T-helper 1 cell treated with Interleukin-12 subunit alpha and Interleukin-12 subunit beta and Interleukin-4 antibody, amounts not matched to agents 30 μg/mL and 1 μg/mL, for 36 hours (primary cell): ENCODE measurements around the gene FAM13A.
"Not testable (repeated sequence)": the region's sequence is repeated elsewhere in the genome, so short reads cannot be mapped to it uniquely, and the experiment has no call there.

Experiments used
- H3K27ac Mint-ChIP-seq: one replicate; pipeline ENCODE4 v1.8.0; 2021; ENCODE audit warnings: mild to moderate bottlenecking, mixed read lengths
- H3K27me3 Mint-ChIP-seq: one replicate; pipeline ENCODE4 v1.8.0; 2021; ENCODE audit warnings: low read depth, mixed read lengths
- H3K36me3 Mint-ChIP-seq: one replicate; pipeline ENCODE4 v1.8.0; 2021; ENCODE audit warnings: low read depth, mixed read lengths
- H3K4me1 Mint-ChIP-seq: one replicate; pipeline ENCODE4 v1.8.0; 2021; ENCODE audit warnings: low read depth, mixed read lengths
- H3K4me3 Mint-ChIP-seq: one replicate; pipeline ENCODE4 v1.8.0; 2021; ENCODE audit warnings: mild to moderate bottlenecking, moderate library complexity, mixed read lengths
- H3K9me3 Mint-ChIP-seq: one replicate; pipeline ENCODE4 v1.8.0; 2021; ENCODE audit warnings: mixed read lengths

FAM13A gene

DNA sequence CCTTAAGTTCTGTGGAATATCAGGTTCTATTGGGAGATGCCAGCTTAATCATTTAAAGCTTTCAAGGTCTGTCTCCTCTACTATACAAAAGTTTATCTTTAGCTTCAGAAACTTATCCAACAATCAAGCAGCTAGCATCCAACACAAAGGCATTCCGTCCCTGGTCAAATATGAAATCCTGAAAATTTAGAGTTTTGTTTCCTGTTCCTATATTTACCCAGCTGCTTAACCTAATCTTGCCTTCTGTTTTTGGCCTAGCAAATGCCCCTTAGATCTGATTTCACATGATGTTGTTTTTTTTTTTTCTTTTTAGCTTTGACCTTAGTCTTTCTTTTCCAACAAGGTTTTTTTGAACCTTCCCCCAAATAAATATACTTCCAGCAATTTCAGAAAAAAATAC lies 33.8 kb downstream of the FAM13A start:
- Mint-ChIP-seq H3K27ac (no peak overlapping the region), H3K4me3 (no peak overlapping the region), H3K36me3 (no peaks in the 10 kb centered on the region), H3K4me1 (peaks cover 1% of the 10 kb centered on the region), H3K27me3 (peaks cover 4% of the 10 kb centered on the region), H3K9me3 (no peaks in the 10 kb centered on the region)

DNA sequence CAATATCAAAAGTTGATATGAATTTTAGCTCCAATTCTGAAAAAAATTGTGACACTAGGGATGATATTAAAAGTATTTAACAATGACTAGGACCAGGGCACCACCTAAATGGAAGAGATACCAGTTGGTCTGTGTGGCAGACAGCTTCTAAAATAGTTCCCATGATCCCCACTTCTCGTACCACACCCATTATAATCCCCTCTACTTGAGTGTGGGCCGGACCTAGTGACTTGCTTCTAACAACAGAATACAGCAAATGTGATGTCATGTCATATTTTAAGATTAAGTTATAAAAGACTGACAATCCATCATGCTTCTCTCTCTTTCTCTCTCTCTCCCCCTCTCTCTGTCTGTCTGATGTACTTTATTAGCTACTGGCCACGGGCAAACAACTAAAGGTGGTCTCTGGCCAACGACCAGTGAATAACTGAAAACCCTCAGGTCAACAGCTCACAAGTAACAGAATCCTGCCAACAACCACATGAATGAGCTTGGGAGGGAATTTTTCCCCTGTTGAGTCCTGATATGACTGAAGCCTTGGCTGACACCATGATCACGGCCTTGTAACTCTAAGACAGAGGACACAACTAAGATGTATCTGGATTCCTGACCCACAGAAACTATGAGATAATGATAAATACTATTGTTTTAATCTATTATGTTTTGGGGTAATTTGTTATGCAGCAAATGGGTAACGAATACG lies 34.4 kb downstream of the FAM13A start:
- Mint-ChIP-seq H3K4me1 (peaks cover 1% of the 10 kb centered on the region), H3K27ac (no peak overlapping the region), H3K36me3 (no peaks in the 10 kb centered on the region), H3K9me3 (no peaks in the 10 kb centered on the region), H3K4me3 (no peak overlapping the region), H3K27me3 (peaks cover 2% of the 10 kb centered on the region)

DNA sequence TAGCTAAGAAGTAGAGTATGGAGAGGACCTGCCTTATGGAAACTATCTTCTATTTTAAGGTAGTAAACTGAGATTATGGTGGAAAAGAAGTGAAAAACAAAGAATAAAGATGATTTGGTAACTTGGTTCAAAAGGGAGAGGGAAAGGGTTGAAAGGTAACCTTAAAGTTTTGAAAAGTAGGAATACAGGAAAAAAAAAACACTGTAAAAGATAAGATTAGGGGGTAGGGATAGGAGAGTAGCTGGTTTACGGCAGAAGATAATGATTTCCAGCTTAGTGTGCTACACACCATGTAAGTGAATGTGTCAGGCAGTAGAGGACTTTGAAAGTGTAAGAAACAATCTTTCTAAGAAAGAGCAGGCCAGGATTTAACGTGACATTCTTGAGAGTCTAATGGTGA lies 35.3 kb downstream of the FAM13A start:
- Mint-ChIP-seq H3K27me3 (no peaks in the 10 kb centered on the region), H3K9me3 (no peaks in the 10 kb centered on the region), H3K4me1 (peaks cover 1% of the 10 kb centered on the region), H3K4me3 (no peak overlapping the region), H3K36me3 (no peaks in the 10 kb centered on the region), H3K27ac (no peak overlapping the region)

DNA sequence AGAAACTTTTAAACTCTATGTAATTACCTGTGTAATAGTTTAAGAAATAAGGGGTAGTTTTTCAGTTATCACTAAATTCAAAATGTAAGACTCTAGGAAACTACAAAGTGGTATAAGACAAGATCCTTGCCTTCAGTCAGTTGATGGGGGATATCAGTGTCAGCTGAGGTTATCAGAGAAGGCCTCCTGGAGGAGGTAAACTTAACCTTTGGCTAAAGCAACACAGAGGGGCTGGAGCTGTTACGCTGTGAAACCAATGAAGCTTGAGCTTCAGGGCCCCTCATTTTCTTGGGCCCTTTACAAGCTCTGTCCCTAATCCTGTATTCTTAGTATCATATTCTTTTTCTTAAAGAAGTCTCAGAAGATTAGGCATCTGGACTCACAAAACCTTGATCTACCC lies 35.9 kb downstream of the FAM13A start:
- H3K36me3 Mint-ChIP-seq, result no peaks in the 10 kb centered on the region
- no peak overlapping the region for H3K4me3 Mint-ChIP-seq
- H3K27me3 Mint-ChIP-seq, result no peaks in the 10 kb centered on the region
- H3K9me3 Mint-ChIP-seq, result no peaks in the 10 kb centered on the region
- no peak overlapping the region for H3K27ac Mint-ChIP-seq
- H3K4me1 Mint-ChIP-seq, result peaks cover 1% of the 10 kb centered on the region

DNA sequence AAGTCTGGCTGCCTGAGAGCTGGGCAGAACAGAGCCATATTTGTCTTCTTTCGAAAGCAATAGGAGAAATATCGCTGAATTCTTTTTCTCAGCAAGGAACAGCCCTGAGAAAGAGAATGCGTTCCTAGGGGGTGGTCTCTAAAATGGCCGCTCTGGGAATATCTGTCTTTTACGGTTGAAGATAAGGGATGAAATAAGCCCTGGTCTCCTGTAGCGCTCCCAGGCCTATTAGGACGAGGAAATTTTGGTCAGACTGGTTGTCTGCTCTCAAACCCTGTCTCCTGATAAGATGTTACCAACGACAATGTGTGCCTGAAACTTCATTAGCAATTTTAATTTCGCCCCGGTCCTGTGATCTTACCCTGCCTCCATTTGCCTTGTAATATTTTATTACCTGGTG lies 42.1 kb downstream of the FAM13A start:
- not testable (repeated sequence) for H3K36me3 Mint-ChIP-seq, H3K4me1 Mint-ChIP-seq, H3K27me3 Mint-ChIP-seq, H3K4me3 Mint-ChIP-seq, H3K27ac Mint-ChIP-seq
- H3K9me3 Mint-ChIP-seq, result peaks cover 11% of the 10 kb centered on the region

DNA sequence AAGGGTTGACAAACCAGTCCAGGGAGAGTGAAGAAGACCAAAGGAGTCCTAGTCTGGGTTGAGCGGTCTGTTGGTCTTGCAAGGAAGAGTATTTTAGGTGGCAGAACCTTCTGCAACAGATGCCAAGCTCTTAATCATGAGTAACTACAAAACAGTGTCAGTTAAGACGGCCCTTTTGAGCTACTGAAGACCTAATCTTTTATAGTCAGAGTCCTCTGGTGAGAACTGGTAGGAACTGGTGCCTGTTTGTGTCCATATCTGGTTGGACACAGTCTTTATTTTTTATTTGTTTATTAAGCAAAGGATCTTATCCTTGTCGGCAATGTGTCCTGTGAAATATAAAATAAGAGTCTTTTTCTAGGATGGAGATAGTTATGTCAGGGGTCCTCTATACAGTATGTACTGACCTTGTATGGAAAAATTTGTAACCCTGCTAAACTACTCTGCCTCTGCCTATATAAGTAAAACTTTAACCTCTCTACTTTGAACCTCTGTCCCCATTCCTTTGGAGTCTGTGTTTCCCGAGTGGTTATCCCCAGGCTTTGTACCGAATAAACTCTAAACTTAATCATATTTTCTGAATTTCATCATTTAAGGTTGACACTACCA lies 47.1 kb downstream of the FAM13A start:
- H3K4me3 Mint-ChIP-seq, result no peak overlapping the region
- H3K27me3 Mint-ChIP-seq, result no peaks in the 10 kb centered on the region
- H3K36me3 Mint-ChIP-seq, result no peaks in the 10 kb centered on the region
- H3K9me3 Mint-ChIP-seq, result peaks cover 10% of the 10 kb centered on the region
- H3K27ac Mint-ChIP-seq, result no peak overlapping the region
- no peaks in the 10 kb centered on the region for H3K4me1 Mint-ChIP-seq

DNA sequence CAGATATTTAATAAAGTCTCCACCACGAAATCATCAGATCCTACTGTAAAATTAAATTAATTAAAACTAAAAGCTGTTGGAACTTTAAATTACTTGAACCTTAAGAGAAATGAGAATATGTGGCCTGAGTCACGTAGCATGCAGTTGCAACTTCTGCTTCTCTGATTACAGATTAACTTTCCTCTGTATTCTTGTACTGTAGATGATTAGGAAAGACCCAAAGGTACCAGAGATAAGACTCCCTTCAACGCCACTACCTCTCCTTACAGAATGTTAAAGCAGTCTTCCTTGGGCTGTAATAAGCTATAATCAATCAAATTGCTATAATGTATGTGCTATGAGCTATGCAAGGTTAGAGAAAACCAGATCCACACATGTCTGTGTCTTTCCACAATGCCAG lies 47.9 kb downstream of the FAM13A start:
- no peaks in the 10 kb centered on the region for H3K4me1 Mint-ChIP-seq
- no peak overlapping the region for H3K27ac Mint-ChIP-seq
- H3K27me3 Mint-ChIP-seq, result no peaks in the 10 kb centered on the region
- H3K36me3 Mint-ChIP-seq, result no peaks in the 10 kb centered on the region
- no peak overlapping the region for H3K4me3 Mint-ChIP-seq
- peaks cover 5% of the 10 kb centered on the region for H3K9me3 Mint-ChIP-seq

DNA sequence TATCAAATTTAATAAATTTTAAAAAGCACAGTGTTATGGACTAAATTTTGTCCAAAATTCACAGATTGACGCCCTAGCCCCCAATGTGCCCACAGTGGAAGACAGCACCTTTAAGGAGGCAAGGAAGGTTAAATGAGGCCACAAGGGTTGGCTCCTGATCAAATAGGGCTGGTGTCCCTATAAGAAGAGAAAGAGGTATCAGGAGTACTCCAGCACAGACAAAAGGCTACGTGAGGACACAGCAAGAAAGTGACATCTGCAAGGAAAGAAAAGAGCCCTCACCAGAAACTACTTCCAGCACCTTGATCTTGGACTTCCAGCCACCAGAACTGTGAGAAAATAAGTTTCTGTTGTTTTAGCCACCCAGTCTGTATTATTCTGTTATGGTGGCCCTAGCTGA lies 48.8 kb downstream of the FAM13A start:
- peaks cover 5% of the 10 kb centered on the region for H3K9me3 Mint-ChIP-seq
- no peak overlapping the region for H3K27ac Mint-ChIP-seq
- H3K27me3 Mint-ChIP-seq, result no peaks in the 10 kb centered on the region
- H3K4me1 Mint-ChIP-seq, result no peaks in the 10 kb centered on the region
- H3K36me3 Mint-ChIP-seq, result no peaks in the 10 kb centered on the region
- H3K4me3 Mint-ChIP-seq, result no peak overlapping the region

DNA sequence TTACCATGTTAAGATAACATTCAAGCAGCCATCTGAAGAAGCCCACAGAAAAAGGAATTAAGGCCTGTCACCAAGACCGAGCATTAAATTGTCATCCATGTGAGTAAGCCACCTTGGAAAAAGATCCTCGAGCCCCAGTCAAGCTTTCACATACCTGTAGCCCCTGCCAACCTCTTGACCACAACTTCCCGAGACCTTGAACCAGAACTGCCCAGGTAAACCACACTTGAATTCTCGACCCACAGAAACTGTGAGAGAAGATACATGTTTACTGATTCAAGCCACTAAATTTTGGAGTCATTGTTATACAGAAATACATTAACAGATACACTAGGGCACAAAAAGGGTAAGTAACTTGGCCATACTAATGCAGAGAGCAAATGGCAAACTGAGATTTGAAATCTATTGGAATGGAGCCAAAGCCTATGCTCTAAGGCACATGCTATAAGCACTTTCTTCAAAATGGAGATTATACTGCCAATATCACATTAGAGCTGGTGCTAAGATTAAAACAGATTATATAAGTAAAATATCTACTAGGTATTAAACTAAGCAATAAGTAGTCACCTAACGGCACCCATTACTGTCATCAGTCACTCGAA lies 49.5 kb downstream of the FAM13A start:
- H3K27ac Mint-ChIP-seq, result no peak overlapping the region

DNA sequence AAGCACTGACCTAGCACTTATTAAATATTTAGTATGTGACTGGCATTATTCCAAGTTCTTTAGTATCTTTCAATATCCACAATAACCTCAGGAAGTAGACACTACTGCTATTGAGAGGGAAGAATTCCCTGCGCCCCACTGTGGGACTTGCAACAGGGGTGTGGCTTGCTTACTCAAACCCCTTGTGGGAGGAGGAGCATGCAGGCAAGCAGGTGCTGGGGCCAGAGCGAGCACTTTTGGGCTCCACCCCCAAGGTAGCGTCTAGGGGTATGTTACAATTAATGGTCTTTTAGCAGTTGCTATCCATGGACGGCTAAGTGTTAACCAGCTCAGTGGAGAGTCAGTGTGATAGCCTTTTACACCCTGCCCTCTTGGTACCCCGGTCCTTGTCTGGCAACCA lies 50.7 kb downstream of the FAM13A start:
- Mint-ChIP-seq H3K36me3 (no peaks in the 10 kb centered on the region), H3K27ac (no peak overlapping the region), H3K4me3 (no peak overlapping the region), H3K9me3 (peaks cover 5% of the 10 kb centered on the region), H3K4me1 (no peaks in the 10 kb centered on the region), H3K27me3 (no peaks in the 10 kb centered on the region)

More for the DNA sequence above, 49.5 kb downstream of the FAM13A start:
- Mint-ChIP-seq H3K9me3 (peaks cover 5% of the 10 kb centered on the region), H3K4me3 (no peak overlapping the region), H3K4me1 (no peaks in the 10 kb centered on the region), H3K27me3 (no peaks in the 10 kb centered on the region), H3K36me3 (no peaks in the 10 kb centered on the region)

DNA sequence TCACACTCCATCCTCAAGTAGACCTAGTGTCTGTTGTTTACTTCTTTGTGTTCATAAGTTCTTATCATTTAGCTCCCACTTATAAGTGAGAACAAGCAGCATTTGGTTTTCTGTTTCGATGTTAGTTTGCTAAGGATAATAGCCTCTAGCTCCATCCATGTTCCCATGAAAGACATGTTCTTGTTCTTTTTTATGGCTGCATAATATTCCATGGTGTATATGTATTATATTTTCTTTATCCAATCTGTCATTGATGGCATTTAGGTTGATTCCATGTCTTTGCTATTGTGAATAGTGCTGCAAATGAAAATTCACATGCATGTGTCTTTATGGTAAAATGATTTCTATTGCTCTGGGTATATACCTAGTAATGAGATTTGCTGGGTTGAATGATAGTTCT lies 51.9 kb downstream of the FAM13A start:
- H3K9me3 Mint-ChIP-seq, H3K36me3 Mint-ChIP-seq: not testable (repeated sequence)

DNA sequence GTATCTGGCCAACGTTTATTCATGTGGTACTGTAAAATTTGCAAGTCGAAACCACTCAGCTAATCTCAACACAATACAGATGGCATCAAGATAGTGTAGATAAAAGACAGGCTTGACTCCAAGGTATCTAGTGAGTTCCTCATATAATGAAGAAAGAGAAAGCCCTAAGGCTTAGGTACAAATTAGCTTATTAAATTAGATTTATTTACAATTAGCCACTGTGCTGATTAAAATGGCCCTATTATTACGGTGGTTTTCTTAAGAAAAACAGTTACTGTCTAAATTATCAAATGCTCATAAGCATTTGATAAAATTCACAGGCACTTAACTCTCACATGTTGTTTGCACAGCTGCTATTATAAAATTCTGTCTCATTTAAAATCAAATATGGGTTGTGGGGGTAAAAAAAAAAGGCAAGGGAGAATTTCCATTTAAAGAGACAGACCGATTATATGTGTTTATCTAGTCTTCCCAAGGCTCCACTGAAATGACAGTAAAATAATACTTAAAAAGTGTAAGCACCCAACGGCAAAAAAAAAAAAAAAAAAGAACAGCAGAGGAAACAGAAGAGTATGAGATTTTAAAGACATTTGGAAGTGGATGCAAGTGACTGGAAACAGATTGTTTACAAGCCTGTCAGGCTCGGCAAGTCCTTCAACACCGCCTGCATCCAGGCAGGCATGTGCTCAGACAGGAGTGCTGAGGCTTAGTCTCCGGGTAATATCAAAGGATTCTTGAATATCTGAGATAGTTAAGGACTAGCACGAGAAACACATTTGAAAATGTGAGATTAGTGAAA lies 55.1 kb downstream of the FAM13A start:
- H3K27me3 Mint-ChIP-seq, result no peaks in the 10 kb centered on the region
- H3K27ac Mint-ChIP-seq, result no peak overlapping the region
- no peaks in the 10 kb centered on the region for H3K4me1 Mint-ChIP-seq
- peaks cover 5% of the 10 kb centered on the region for H3K9me3 Mint-ChIP-seq
- no peak overlapping the region for H3K4me3 Mint-ChIP-seq
- no peaks in the 10 kb centered on the region for H3K36me3 Mint-ChIP-seq

More for the DNA sequence above, 51.9 kb downstream of the FAM13A start:
- not testable (repeated sequence) for H3K4me1 Mint-ChIP-seq, H3K27ac Mint-ChIP-seq, H3K4me3 Mint-ChIP-seq, H3K27me3 Mint-ChIP-seq

DNA sequence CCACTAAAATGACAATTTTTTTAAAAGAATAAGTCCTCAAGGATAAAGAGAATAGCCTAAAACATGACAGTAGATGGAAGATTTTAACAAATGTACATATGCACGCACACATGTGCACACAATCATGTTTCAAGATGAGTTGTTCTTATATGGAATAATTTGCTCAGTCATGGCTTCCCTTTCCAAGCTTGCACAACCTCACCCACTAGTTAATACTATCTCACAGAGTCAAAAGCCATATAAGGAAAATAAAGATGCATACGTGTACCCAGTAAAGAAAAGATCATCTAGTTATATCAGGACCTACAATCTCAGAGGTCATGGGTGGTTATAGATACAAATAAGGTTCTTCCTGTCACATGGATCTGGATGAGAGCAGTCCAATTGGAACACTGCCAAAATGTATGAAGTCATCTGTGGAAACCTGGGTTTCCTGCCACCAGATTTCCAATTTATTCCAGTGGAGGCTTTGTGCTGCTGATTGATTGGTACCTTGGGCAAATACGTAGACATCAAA lies 56.1 kb downstream of the FAM13A start:
- H3K4me1 Mint-ChIP-seq, result no peaks in the 10 kb centered on the region
- no peaks in the 10 kb centered on the region for H3K36me3 Mint-ChIP-seq
- H3K27me3 Mint-ChIP-seq, result no peaks in the 10 kb centered on the region
- H3K27ac Mint-ChIP-seq, result no peak overlapping the region
- no peak overlapping the region for H3K4me3 Mint-ChIP-seq
- peaks cover 5% of the 10 kb centered on the region for H3K9me3 Mint-ChIP-seq

DNA sequence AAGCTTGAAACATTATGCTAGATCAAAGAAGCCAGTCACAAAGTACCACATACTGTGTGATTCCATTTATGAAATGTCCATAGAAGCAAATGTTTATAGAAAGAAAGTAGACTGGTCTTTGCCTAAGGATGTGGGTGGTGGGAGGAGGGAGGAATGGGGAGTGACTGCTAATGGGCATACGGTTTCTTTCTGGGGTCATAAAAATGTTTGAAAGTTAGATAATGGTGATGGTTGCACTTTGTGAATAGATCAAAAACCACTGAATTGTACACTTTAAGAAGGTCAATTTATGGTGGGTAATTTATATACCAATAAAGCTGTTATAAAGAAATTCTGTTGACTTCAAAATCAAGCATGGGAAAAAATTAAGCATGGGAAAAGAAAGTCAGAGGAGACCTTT lies 56.6 kb downstream of the FAM13A start:
- H3K9me3 Mint-ChIP-seq, result peaks cover 4% of the 10 kb centered on the region
- no peaks in the 10 kb centered on the region for H3K4me1 Mint-ChIP-seq
- no peak overlapping the region for H3K27ac Mint-ChIP-seq
- H3K36me3 Mint-ChIP-seq, result no peaks in the 10 kb centered on the region
- no peaks in the 10 kb centered on the region for H3K27me3 Mint-ChIP-seq
- no peak overlapping the region for H3K4me3 Mint-ChIP-seq
